ENCODE measurements around the gene GFPT2. TPM values are rescaled to one million over a fixed set of nuclear protein-coding genes. Genes with fewer than 3 reads are reported as not detected.

The GFPT2 gene
- total RNA-seq, 2 experiments from 2014 or later: 9.5 to 10.1 TPM

- H3K27me3 Mint-ChIP-seq: no peaks in the 10 kb centered on the region
- DNase-seq: no peak
- no peak overlapping the region for H3K4me3 Mint-ChIP-seq
- no peaks in the 10 kb centered on the region for H3K9me3 Mint-ChIP-seq
- ATAC-seq (ENCODE audit: low read depth): no peak
- H3K4me1 Mint-ChIP-seq: peaks cover 32% of the 10 kb centered on the region
- H3K36me3 Mint-ChIP-seq: peaks cover 7% of the 10 kb centered on the region
- peak overlapping the region; percentile 67 for H3K27ac Mint-ChIP-seq
- POLR2A ChIA-PET: interaction anchor here (1.0 to 2.0 kb wide), 2 partner anchors 15 to 20 kb away, joined by 3 to 5 read pairs; no protein-coding TSS in a partner anchor
Observed at GRCh38 chr5:180294411-180294810, 58.7 kb downstream of the GFPT2 start.

GRCh38 chr5:180291943-180292831 lies 60.9 kb downstream of the GFPT2 start, which contains the start of gene MAPK9:
Gene MAPK9, minus strand, starts transcription at chr5:180292083. Its CDS starts 11,522 bp downstream, at chr5:180280561.
- ATAC-seq (ENCODE audit: low read depth): peak; percentile 79

DNA sequence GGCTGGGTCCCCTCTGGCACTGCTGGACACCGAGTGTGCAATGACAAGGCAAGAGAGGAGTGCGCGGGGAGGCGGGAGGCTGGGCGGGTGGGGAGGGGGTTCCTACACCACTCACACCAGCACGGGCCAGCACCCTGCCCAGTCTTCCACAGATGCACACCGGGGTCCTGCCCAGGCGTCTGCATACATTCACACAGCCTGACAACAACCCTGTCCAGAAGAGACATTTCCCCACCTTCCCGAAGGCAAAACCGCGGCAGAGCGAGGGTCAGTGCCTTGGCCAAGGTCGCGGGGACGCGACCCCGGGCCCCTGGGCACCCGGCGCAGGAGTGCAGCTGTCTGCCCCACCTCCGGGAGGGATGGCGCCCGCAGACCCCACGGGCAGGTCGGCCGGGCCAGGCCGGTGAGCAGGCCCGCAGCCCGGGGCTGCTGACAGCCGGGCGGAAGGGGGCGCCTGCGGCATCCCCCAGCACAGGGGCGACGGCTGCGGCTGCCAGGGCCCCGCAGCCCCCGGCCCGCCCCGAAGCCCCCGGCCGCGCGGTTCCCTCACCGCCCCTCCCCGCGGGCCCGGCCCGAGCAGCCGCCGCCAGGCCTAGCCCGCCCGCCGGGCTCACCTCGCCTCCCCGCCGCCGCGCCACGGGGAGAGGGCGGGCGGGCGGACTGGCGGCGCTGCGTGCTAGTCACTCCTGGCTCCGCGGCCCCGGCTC lies 61.7 kb downstream of the GFPT2 start:
- Mint-ChIP-seq H3K9me3 (no peaks in the 10 kb centered on the region), H3K4me3 (peak overlapping the region; percentile 87), H3K4me1 (peaks cover 34% of the 10 kb centered on the region), H3K36me3 (peaks cover 23% of the 10 kb centered on the region), H3K27me3 (no peaks in the 10 kb centered on the region), H3K27ac (peak overlapping the region; percentile 86)
- POLR2A ChIA-PET: interaction anchor here (1.1 kb wide), 1 partner anchor 25 kb away, joined by 3 read pairs; no protein-coding TSS in a partner anchor
- ATAC-seq (ENCODE audit: low read depth) (peak; percentile 27), DNase-seq (peak; percentile 72)

More at GRCh38 chr5:180291943-180292831, 60.9 kb downstream of the GFPT2 start, which contains the start of gene MAPK9:
- Mint-ChIP-seq H3K36me3 (peaks cover 15% of the 10 kb centered on the region), H3K4me1 (peaks cover 36% of the 10 kb centered on the region), H3K27me3 (no peaks in the 10 kb centered on the region), H3K27ac (peak within 1 kb of the TSS; percentile 98), H3K4me3 (peak within 1 kb of the TSS; percentile 94), H3K9me3 (no peaks in the 10 kb centered on the region)
- POLR2A ChIA-PET: interaction anchor here (1.6 kb wide), 1 partner anchor 24 kb away, joined by 10 read pairs; no protein-coding TSS in a partner anchor
- DNase-seq: peak; percentile 91

DNA sequence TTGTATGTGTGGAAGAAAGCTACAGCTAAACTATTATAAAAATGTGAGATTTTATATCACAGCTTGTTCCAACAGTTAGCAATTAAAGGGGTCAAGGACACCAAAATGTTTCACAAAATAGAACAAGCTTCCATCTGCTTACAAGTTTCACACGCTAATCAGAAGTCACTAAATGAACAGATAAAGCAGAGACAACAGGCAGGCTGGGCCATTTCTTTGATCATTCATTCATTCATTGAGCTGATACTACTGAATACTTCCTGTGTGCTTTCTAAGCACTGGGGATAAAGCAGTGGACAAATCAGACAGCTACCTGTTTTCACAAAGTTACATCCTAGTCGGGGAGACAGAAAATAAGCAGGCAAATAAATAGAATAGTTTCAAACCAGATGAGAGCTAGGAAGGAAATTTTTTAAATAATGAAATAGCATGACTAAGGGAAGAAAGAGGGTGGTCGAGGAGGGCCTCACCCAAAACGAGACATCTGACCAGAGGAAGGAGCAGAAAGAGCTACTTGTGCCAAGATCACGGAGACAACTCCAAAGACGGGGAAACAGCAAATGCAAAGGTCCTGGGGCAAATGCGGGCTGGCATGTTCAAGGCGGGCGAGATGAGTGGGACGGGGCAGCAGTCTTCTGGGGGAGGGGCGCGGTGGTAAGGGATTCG lies 62.4 kb downstream of the GFPT2 start:
- DNase-seq (no peak), ATAC-seq (ENCODE audit: low read depth) (no peak)
- peaks cover 27% of the 10 kb centered on the region for H3K36me3 Mint-ChIP-seq
- H3K4me1 Mint-ChIP-seq: peaks cover 34% of the 10 kb centered on the region
- peak overlapping the region; percentile 87 for H3K4me3 Mint-ChIP-seq
- POLR2A ChIA-PET: interaction anchor here (1.1 kb wide), 1 partner anchor 25 kb away, joined by 3 read pairs; no protein-coding TSS in a partner anchor
- H3K27ac Mint-ChIP-seq: peak overlapping the region; percentile 86
- H3K9me3 Mint-ChIP-seq: no peaks in the 10 kb centered on the region
- no peaks in the 10 kb centered on the region for H3K27me3 Mint-ChIP-seq

DNA sequence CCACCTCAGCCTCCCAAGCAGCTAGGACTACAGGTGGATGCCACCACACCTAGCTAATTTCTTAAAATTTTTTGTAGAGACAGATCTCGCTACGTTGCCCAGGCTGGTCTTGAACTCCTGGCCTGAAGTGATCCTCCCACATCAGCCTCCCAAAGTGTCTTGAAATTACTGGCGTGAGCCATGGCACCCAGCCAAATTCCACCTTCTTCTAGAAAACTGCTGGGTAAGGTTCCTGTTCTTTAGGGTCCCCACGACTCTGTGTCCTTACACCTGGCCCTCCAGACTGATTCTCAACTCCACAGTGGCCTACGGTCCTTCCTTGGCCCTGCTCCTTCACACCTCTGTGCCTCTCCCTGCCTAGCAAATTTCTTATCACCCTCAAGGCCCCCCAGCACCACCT lies 63.2 kb downstream of the GFPT2 start:
- Mint-ChIP-seq H3K27ac (no peak overlapping the region), H3K4me1 (peaks cover 34% of the 10 kb centered on the region)

GRCh38 chr5:180289433-180289832 lies 63.7 kb downstream of the GFPT2 start:
- peaks cover 35% of the 10 kb centered on the region for H3K36me3 Mint-ChIP-seq
- no peaks in the 10 kb centered on the region for H3K9me3 Mint-ChIP-seq
- H3K27ac Mint-ChIP-seq: no peak overlapping the region
- H3K4me3 Mint-ChIP-seq: no peak overlapping the region
- DNase-seq (no peak), ATAC-seq (ENCODE audit: low read depth) (no peak)
- H3K27me3 Mint-ChIP-seq: no peaks in the 10 kb centered on the region
- POLR2A ChIA-PET: no interaction called here
- peaks cover 36% of the 10 kb centered on the region for H3K4me1 Mint-ChIP-seq

More for the DNA sequence above, 63.2 kb downstream of the GFPT2 start:
- no peak for ATAC-seq (ENCODE audit: low read depth)
- POLR2A ChIA-PET: no interaction called here
- no peak for DNase-seq
- Mint-ChIP-seq H3K36me3 (peaks cover 30% of the 10 kb centered on the region), H3K4me3 (no peak overlapping the region), H3K9me3 (no peaks in the 10 kb centered on the region), H3K27me3 (no peaks in the 10 kb centered on the region)

- Mint-ChIP-seq H3K9me3 (peaks cover 2% of the 10 kb centered on the region), H3K27me3 (no peaks in the 10 kb centered on the region), H3K4me1 (peaks cover 25% of the 10 kb centered on the region), H3K36me3 (peaks cover 45% of the 10 kb centered on the region), H3K4me3 (no peak overlapping the region), H3K27ac (no peak overlapping the region)
- ATAC-seq (ENCODE audit: low read depth) (no peak), DNase-seq (no peak)
- POLR2A ChIA-PET: no interaction called here
Observed at GRCh38 chr5:180287868-180288267, 65.3 kb downstream of the GFPT2 start.

DNA sequence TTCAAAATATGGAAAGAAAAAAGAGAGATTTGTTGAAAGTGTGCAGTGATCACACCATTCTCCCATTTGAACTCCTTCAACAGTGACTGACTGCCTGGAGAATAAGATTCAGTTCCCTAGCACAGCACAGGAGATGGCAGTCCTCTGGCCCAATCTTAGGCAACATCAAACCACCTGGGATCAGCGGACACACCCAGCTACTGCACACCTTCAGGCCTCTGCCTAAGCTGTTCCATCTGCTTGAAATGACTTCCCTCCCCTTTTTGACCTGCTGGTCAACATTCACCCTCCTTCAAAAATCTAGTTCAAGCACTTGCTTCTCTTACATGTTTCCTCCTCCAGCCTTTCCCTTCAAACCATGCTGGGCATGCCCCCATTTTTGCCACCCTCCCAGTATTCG lies 65.7 kb downstream of the GFPT2 start:
- Mint-ChIP-seq H3K9me3 (peaks cover 2% of the 10 kb centered on the region), H3K27me3 (no peaks in the 10 kb centered on the region), H3K4me1 (peaks cover 23% of the 10 kb centered on the region), H3K27ac (no peak overlapping the region), H3K4me3 (no peak overlapping the region), H3K36me3 (peaks cover 50% of the 10 kb centered on the region)
- ATAC-seq (ENCODE audit: low read depth) (no peak), DNase-seq (no peak)
- POLR2A ChIA-PET: no interaction called here

DNA sequence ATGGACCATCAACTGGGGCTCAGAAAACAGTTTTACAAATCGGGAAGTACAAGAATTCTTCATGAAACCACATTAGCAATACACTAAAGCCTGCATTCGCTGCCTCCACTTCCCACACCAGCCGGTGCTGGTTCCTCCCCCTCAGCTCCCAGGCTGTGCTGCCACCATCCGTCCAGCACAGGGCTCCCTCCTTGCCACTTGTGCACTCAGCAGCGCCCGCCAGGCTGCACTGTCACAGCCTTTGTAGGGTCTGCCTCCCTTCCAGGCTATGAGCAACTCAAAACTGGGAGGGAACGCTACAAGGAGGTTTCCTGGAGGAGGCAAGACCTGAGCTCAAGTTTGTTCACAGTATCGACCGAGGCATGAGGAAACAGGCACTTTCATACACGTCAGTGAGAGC lies 69.0 kb downstream of the GFPT2 start:
- Mint-ChIP-seq H3K27me3 (no peaks in the 10 kb centered on the region), H3K36me3 (peaks cover 78% of the 10 kb centered on the region), H3K27ac (no peak overlapping the region), H3K4me3 (no peak overlapping the region), H3K9me3 (peaks cover 10% of the 10 kb centered on the region), H3K4me1 (peaks cover 10% of the 10 kb centered on the region)
- POLR2A ChIA-PET: no interaction called here
- DNase-seq (no peak), ATAC-seq (ENCODE audit: low read depth) (no peak)

DNA sequence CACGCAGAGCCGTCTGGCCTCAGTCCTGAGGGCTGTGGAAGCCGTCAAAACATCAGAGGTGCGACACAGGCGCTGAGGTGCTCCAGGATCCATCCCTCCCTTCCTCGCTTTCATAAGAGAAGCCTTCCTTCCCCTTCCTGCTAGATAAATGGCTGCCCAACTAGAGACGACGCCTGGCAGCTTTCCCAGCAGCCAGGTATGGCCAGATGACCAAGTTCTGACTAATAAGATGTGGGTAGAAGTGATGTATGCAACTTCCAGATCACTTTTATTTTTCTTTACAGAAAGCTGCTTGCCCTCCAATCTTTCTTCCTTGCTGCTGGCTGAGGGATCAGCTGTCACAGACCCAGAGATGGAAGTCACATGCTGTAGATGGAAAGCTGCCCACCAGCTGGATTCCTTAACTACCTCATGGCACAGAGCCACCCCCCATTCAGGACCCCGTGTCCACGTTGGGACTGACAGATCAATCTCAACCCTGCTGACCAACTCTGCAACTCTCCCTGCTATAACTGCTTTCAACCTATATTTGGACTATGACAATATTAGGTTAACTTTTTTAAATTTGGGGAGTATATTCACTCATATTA lies 70.0 kb downstream of the GFPT2 start:
- ATAC-seq (ENCODE audit: low read depth) (no peak), DNase-seq (no peak)
- H3K4me1 Mint-ChIP-seq: peaks cover 9% of the 10 kb centered on the region
- H3K9me3 Mint-ChIP-seq: peaks cover 12% of the 10 kb centered on the region
- peaks cover 82% of the 10 kb centered on the region for H3K36me3 Mint-ChIP-seq
- POLR2A ChIA-PET: no interaction called here
- H3K27ac Mint-ChIP-seq: peak overlapping the region; percentile 9
- no peak overlapping the region for H3K4me3 Mint-ChIP-seq
- no peaks in the 10 kb centered on the region for H3K27me3 Mint-ChIP-seq

- Mint-ChIP-seq H3K9me3 (peaks cover 18% of the 10 kb centered on the region), H3K4me1 (peaks cover 3% of the 10 kb centered on the region), H3K4me3 (no peak overlapping the region), H3K27me3 (no peaks in the 10 kb centered on the region), H3K27ac (no peak overlapping the region), H3K36me3 (peaks cover 86% of the 10 kb centered on the region)
- DNase-seq (no peak), ATAC-seq (ENCODE audit: low read depth) (no peak)
- POLR2A ChIA-PET: no interaction called here
Observed at GRCh38 chr5:180282281-180282680, 70.9 kb downstream of the GFPT2 start.

DNA sequence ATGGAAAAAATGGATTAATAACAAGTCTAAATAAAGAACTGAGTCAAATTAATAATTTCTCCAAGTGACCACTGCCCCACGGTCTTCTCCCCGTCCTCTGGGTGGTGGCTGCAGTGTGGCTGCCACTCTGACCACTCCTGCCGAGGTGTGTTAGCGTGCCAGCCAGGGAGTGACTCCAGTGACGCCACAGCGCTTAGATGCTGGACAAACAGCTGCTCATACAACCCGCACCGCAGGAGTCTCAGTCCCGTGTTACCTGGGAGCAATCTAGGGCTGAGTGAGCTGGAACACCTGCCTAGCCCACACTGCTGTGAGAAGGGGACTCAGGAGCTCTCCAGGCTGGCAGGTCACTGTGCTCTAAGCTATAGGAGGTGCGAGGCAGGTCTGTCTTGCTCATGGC lies 71.4 kb downstream of the GFPT2 start:
- Mint-ChIP-seq H3K4me1 (peaks cover 3% of the 10 kb centered on the region), H3K27me3 (no peaks in the 10 kb centered on the region), H3K36me3 (peaks cover 86% of the 10 kb centered on the region), H3K4me3 (no peak overlapping the region), H3K27ac (no peak overlapping the region), H3K9me3 (peaks cover 20% of the 10 kb centered on the region)
- POLR2A ChIA-PET: no interaction called here
- ATAC-seq (ENCODE audit: low read depth): no peak
- DNase-seq: no peak

GRCh38 chr5:180274695-180275094 lies 78.4 kb downstream of the GFPT2 start:
- DNase-seq (no peak), ATAC-seq (ENCODE audit: low read depth) (no peak)
- POLR2A ChIA-PET: no interaction called here
- H3K36me3 Mint-ChIP-seq: peaks cover 78% of the 10 kb centered on the region
- no peak overlapping the region for H3K27ac Mint-ChIP-seq
- no peaks in the 10 kb centered on the region for H3K27me3 Mint-ChIP-seq
- H3K9me3 Mint-ChIP-seq: peaks cover 40% of the 10 kb centered on the region
- no peak overlapping the region for H3K4me3 Mint-ChIP-seq
- no peaks in the 10 kb centered on the region for H3K4me1 Mint-ChIP-seq

All from activated naive CD8-positive, alpha-beta T cell treated with anti-CD3 and anti-CD28 coated beads, Interleukin-2, amount 10 ng/mL, durations not matched to agents 7 days and 5 days (primary cell).